GM10847 (cell line): ENCODE measurements around the gene TFCP2L1.

Source experiments
- POLR2A ChIP-seq: IDR thresholded peaks from 2 replicates; pipeline ENCODE4 v1.6.1; 2011; ENCODE audit not compliant: insufficient read length; ENCODE audit errors: extremely low read depth

Gene TFCP2L1

GRCh38 chr2:121239471-121239870 lies 45.5 kb downstream of the TFCP2L1 start:
- TF ChIP-seq POLR2A, result no peak

DNA sequence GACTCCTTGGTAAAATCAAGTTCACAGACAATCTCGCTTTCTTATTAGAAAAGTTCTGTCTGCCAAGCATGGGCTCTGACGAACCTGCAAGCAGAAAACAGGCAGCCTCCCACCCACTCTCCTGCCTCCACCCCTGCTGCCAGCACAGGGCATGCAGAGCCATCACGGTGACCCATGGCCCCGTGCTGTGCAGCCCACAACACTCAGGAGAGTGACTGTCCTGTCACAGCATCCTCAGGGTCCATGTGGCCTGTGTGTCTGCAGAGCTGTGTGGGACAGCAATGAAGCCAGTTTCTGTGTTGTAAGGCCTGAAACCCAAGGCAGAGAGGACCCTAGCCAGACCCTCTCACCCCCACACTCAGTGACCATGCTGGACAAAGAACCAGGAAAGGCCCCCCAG lies 46.2 kb downstream of the TFCP2L1 start:
- no peak for TF ChIP-seq POLR2A

- TF ChIP-seq POLR2A, result no peak
These were observed 46.9 kb downstream of the TFCP2L1 start for GRCh38 chr2:121237980-121238665.

DNA sequence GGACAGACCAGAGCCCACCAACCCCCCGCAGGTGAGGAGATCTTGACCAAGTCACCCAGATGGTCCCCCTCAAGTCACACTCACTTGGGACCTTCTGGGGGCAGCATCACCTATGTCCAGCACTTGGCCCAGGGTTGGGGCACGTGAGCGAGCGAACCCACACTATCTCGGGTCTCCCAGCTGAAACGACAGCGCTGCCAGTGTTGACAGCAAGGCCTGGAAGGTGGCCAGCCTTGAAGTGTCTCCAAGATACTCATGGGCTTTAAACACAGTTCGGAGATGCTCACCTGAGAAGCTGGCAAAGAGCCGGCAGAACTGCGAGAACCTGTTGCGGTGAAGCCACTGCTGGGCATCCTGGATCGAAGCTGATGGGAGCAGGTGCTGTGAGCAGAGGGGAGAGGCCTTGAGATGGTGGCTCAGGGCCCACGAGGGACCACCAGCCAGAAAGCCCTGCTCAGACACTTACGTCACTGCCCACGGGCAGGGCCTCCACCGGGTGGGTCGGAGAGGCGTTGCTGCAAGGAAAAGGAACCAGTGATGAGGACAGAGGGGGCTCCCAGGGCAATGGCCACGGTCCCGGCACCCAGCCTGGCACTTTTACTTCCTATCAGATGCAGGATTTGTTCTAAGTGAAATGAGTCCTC lies 47.5 kb downstream of the TFCP2L1 start:
- no peak for TF ChIP-seq POLR2A

DNA sequence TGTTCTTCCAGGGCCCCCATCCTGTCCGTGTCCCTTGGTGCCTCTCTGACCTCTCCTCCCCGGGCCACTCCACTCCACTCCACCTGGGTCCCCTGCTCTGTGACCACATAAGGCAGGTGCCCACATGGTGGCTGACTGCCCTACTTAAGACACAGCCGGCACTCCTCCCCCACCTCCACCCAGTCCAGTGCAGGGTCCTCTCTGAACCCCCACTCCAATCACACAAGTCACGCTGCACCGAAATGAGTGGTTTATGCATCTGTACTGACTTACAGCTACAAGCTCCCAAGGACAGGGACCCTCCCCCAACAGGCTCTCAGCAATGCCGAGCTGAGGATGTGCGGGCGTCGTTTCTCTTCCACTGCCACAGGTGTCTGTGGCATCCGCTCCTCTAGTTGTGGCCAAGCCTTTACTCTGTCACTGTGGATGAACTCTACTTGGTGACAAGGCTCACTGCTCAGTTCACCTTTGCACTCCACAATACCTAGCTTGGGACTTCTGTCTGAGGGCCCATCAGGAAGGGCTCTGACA lies 48.3 kb downstream of the TFCP2L1 start:
- TF ChIP-seq POLR2A, result no peak

- TF ChIP-seq POLR2A, result no peak
These were observed 48.8 kb downstream of the TFCP2L1 start for GRCh38 chr2:121236101-121236640.

- TF ChIP-seq POLR2A, result no peak
These were observed 49.5 kb downstream of the TFCP2L1 start for GRCh38 chr2:121235542-121235941.

DNA sequence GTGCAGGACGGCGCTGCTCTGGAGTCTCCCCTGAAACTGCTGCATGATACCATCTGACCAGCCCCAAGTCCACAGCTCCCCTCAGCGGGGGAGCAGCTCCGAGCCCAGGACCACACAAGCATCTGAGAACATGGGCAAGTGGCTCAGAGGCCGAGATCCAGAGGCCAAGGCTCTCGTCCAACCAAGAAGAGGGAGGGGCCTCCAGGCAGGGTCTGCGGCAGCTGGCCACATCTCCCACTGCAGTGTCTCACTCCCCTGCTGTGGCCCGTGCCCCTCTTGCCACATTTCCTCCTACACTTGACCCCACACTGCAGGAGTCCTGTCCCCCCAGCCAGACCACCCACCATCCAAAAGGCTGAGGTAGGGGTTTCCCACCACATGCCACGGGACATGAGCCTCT lies 50.2 kb downstream of the TFCP2L1 start:
- no peak for TF ChIP-seq POLR2A

DNA sequence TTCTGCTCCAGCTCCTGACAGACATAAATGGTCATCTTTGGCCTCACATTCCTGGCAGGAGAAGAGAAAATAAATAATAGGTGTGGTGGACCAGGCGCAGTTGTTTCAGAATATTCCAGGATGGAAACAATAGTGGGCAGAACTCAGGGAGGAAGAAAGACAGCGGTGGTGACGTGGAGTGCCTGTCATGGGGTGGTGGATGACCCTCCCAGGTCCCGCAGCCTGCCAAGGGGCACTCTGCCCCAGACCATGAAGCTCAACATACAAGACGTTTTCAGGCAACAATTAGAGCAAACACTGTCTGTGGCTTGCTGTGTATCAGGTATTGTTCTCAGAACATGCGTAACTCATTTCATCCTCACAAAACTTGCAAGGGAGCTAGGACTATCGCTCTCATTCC lies 50.9 kb downstream of the TFCP2L1 start:
- no peak for TF ChIP-seq POLR2A

GRCh38 chr2:121233486-121234110 lies 51.4 kb downstream of the TFCP2L1 start:
- no peak for TF ChIP-seq POLR2A

- TF ChIP-seq POLR2A, result no peak
These were observed 52.3 kb downstream of the TFCP2L1 start for GRCh38 chr2:121232626-121233265.

GRCh38 chr2:121231385-121232000 lies 53.5 kb downstream of the TFCP2L1 start:
- no peak for TF ChIP-seq POLR2A

GRCh38 chr2:121228521-121228920 lies 56.5 kb downstream of the TFCP2L1 start:
- no peak for TF ChIP-seq POLR2A

DNA sequence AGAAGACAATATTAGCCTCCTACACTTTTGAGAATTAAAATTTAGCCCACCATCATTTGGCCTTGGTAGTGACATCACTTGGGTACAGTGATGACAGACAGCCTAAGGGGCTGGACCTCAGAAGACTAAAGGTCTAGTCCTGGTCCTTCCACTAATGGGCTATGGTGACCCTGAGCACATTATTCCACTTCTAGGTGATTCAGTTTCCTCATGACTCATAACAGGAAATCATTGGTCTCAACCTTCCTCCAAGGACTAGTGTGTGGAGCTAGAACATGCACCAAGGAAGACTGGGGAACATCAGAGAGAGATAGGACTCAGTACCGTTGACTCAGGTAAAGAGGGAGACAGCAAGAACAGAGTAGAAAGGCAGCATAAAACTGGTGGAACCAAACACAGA lies 64.0 kb downstream of the TFCP2L1 start:
- no peak for TF ChIP-seq POLR2A

DNA sequence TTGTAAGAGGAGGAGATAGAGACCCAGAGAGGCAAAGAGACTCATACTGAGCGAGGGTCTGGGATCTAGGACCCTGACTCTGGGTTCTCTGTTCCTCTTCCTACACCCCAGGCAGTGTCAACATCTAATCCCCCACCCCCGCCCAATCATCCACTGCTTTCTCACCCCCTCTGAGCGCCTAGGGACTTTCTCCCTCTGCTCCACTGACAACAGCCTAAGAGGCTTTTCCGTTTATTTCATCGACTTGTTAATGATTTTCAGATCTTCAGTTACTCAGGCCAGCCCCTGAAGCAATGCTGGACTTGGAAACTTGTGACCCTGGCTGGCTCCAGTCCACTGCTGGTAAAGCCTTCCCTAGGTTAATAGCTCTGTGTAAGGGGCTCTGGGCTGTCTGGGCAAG lies 65.1 kb downstream of the TFCP2L1 start:
- TF ChIP-seq POLR2A, result no peak
